Stimulated activated CD4-positive, alpha-beta T cell treated with anti-CD3 and anti-CD28 coated beads, Interleukin-15, amount 100 ng/mL, for 24 hours (primary cell): ENCODE measurements around the gene XIRP2.

Experiments
- DNase-seq: peaks from one replicate; pipeline ENCODE4 v3.0.0-alpha.2; 2020

XIRP2 gene

GRCh38 chr2:167136879-167137596 is 248.8 kb downstream of the XIRP2 start:
- DNase-seq: no peak

DNA sequence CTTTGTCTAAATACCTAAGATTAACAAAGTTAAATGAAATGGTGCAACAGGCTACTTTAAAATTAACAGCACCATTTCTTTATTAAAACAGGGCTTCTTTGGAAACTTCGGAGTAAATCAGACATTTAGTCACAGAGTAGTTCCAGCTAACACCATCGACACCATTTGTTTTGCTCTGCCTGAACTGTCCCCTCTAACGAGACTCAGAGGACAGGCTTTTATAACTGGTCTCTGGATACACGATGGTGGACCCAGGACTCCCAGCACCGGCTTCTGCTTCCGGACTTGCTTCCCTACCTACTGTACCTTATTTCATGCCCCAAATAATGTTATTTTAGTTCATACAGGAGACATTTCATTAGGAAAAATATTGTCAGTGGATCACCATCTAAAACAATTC is 252.1 kb downstream of the XIRP2 start:
- no peak for DNase-seq

DNA sequence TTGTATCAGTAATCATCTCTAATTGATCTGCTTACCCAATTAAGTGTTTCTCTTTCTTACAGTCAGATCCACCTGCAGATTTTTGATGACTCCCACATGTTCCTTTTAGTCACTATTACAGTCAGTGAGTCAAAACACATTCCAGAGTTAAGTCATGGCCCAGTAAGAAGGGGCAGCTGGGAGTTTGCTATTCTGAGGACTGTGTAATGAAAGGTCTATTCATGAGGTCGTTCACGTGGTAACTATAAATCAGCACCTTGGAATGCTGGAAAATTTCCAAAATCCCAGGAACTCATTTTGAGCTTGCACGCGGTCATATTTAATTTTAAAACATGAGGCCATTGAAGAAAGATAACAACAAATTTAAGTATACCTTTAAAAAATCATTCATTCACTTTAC is 252.5 kb downstream of the XIRP2 start:
- DNase-seq: no peak

DNA sequence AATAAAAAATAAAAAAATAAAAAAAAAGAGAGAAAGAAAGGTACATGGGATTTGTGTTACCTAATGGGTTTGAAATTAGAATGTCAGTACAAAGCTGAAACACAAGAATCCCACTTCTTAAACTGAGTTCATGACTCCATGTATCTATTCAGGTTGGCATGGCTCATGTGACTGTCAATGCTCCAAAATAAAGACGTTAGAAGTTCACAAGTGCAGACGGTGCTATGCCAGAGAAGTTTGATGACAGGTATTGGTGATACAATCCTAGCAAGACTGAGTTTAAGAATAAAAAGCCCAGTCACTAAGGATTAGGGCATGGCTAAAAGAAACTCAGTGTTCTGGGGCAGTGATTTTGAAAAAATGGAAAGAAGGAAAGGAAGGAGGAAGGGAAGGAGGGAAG is 254.3 kb downstream of the XIRP2 start:
- no peak for DNase-seq

DNA sequence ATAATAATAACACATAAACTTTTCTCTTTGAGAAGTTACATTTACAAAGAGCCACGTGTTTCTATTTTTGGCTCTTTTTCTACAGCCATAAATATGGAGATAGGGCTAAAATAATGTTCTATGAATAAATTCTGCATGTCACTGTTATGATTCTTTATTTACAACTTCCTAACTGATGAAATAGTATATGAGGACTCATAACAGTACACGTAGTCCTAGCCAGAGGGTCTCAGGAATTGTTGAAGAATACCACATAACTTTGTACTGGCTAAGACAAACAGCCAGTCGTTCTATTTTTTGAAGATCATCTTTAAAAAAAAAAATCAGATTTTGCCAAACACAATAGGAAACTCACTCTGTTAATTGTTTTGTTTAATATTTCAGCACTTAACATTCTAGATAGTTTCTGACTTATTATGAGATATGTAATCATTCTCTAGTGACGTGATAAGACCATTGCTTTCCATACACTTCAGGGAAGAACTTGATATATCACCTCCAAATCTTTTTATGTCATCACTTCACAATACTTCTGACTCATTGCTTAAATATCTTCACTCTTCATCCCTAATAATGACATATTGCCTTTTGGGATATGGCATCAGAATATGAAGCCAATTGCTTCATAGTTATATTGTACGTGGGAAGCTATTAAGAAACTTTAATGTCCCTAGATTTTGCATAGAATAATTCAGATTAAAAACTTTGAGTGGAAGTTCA is 256.1 kb downstream of the XIRP2 start:
- no peak for DNase-seq

GRCh38 chr2:167147271-167147941 is 259.1 kb downstream of the XIRP2 start:
- no peak for DNase-seq

- no peak for DNase-seq
Observed at GRCh38 chr2:167151894-167152293, 263.6 kb downstream of the XIRP2 start.

DNA sequence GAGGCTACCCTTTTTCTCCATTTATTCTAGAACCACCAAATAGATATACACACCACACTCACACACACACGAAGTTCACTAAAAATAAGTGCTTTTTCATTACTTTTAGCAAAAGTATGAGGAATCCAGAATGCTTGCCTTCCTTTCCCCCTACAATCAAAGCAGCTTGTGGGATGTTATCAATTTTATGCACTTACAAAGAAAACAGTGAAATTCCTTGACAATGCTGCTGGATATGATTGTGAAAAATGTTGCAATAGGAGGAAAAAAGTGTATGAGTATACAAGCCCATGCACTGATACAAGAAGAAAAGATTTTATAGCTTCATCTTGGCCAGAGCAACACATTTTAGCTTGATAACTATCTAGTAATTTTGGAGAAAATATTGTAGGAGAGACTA is 269.2 kb downstream of the XIRP2 start:
- no peak for DNase-seq

DNA sequence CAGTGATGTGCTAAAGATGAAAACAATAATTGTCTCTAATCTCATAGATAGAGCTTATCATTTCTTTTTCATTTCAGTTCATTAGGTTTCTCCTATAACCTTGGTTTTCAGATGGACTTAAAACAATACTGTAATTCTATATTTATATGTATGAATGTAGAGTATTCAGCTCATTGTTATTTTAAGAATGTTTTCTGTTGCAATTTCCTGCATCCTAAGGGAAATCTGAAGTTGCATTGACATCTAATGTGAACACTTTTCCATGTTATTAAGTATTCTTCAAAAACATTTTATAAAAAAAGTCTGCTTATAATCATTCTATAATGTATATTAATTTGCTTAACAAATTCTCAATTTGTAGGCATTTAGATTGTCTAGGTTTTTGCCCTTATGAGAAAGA is 288.9 kb downstream of the XIRP2 start:
- DNase-seq: no peak

- no peak for DNase-seq
Observed at GRCh38 chr2:167181134-167181533, 292.9 kb downstream of the XIRP2 start.

- no peak for DNase-seq
Observed at GRCh38 chr2:167181688-167182087, 293.4 kb downstream of the XIRP2 start.

GRCh38 chr2:167182403-167182802 is 294.1 kb downstream of the XIRP2 start:
- DNase-seq: no peak

- DNase-seq: no peak
Observed at GRCh38 chr2:167183931-167184330, 295.7 kb downstream of the XIRP2 start.

DNA sequence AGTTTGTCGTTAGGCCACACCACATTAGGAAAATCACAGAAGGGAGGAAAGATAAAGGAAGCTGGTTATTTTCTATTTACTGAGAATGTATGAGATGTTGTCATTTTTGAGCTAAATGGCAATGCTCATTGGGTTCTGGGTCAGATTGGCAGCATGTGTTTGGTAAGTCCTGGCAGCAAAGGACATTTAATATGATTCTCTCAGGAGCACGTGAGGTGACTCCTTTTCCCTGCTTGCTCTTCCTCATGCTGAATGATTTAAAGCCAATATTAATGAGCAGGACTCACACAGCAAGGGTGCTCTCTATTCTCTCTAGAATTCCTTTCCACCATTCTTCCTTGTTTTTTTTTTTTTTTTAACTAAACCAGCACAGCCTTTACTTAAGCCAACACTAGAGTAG is 298.2 kb downstream of the XIRP2 start:
- DNase-seq: no peak

DNA sequence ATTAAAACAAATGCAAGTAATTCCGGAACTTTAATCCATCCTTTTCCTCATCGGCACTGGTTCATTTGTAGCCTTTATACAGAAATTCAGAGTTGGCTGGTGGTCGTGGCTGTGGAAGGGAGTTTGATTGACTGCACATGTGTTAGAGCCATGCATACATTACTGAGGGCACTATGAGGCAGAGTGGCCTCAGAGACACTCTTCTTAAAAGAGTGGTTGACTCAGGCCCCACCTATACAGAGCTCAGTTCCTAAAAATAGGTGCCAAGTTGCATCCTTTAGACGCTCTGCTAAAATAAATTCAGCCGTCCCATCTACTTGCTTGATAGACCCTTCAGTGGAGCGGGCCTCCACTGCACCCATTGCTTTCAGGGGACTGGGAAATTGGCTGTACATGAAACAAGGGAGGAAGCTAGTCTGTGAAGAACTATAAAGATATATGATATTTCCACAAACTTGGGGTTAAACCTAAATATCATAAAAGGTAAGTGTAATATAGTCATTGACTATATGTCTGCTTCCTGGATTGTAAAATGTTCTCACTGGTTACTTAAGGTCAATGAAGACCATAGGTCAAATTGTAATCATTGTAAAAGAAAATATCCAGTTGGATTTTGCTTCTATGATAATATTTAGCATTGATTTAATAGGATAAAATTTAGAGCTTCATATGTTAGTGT is 298.9 kb downstream of the XIRP2 start:
- no peak for DNase-seq

DNA sequence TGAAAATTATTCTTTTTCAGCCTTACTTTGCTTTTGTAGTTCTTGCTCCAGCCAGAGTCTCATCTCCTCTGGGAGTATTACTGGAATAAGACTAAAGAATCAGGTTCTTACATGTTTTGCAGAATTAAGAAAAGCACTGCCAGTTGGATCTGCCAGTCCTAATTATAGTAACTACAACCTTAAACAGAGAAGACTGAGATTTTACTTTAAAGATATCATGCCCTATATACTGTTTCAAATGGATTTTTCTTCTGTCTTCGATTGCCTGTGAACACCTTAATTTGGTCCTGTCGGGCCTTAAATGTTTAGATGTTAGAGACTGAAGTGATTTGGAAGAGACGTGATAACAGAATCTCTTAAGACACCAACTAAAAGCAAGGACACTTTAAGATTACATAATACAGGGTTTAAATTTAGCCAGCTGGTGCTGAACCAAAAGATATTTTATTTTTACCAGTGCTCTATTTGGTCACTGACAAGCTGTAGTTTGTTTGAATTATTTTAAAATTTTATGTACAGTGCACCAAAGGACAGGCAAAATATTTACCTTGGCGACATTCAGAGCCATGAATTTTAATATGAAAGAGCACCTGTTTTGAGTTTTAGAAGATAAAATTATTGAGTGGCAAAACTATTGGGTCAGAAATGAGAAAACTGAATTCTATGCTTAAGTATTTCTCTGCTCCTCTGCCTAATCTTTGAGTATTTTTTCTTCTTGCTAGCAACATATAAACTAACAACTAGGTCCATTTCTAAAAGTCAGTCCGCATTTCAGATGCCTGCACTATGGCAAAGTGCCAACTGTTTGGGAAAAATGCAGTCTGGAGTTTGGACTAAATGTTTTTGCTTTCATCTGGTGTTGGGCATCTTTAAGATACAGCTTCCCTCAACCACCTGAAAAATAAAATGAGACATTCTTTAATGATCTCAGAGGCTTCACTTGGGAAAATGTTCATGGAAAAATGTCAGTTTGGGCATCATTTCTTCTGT is 300.0 kb downstream of the XIRP2 start:
- no peak for DNase-seq

DNA sequence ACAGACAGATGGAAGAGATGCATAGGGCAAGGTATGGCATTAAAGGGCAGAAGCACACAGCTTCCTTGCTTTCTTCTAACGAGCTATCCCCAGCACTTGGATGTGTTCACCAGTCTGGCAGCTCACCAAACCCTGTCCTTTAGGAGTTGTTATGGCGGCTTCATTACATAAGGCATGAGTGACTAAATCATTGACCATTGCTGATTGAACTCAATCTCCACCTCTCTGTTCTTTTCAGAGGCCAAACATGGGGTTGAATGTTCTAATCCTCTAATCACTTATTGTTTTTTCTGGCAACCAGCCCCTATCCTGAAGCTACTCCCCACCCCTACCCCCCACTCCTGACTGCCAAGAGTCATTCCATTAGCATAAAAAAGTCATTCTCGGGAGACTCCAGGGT is 301.8 kb downstream of the XIRP2 start:
- no peak for DNase-seq

DNA sequence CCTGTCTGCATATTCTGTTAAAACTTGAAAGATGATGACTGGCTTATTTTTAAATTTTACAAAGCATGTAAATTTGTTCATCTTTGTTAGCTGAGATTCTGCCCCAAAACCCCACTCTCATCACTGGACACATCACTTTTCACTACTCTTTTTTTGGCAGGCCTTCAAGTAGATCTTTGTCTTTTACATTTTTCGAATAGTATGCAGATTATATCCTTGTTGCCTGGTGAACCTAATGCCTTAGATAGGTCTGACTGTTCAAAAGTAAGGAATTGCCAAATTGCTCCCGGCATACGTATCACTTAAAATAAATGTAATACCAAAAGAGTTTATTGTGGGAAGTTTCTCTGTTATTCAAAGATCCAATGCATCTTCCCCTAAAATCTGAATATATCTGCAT is 303.3 kb downstream of the XIRP2 start:
- DNase-seq: no peak

GRCh38 chr2:167192833-167193232 is 304.6 kb downstream of the XIRP2 start:
- no peak for DNase-seq

GRCh38 chr2:167196461-167197252 is 308.4 kb downstream of the XIRP2 start:
- no peak for DNase-seq

DNA sequence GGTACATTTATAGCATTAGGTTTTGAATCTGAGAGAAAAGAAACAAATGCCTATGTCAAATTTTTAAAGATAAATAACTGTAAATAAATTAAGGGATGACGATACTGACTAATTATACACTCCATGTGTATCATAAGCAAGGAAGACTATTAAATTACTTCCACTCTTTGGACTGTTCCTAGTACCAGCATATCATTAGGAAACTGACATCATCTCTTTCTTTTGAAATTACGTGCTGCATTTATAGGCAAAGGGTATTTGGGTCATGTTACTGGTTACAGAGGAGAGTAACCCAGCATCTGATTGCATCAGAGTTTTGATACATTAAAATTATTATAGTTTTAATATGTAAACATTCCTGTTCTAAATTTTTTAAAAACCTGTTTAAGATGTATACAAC is 309.7 kb downstream of the XIRP2 start:
- no peak for DNase-seq
